T follicular helper cell (primary cell): Measurements from ENCODE around the gene MAMLD1.

ENCODE experiments used
- DNase-seq: peaks from one replicate; pipeline ENCODE4 v3.0.0-alpha.2; 2020; ENCODE audit warnings: low read depth

The MAMLD1 gene

DNA sequence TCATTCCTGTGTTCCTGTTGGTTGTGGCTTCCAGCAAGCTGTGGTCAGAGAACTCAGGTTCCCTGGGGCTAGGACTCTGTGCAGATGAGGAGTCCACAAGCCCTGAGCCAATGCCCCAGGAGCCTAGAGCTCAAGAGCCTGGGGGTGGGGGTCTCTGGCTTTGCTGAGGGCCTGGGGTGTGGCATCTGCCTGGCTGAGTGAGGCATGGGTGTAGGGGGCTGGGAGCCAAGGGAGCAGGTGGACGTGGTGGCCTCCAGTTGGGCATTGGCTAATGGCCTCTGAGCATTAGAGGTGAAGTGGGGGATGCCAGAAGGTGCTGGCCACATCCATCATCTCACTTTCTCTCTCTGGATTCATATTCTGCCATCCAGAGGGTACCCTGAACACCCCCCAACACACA, 5.3 kb upstream of the MAMLD1 start:
- no peak for DNase-seq

DNA sequence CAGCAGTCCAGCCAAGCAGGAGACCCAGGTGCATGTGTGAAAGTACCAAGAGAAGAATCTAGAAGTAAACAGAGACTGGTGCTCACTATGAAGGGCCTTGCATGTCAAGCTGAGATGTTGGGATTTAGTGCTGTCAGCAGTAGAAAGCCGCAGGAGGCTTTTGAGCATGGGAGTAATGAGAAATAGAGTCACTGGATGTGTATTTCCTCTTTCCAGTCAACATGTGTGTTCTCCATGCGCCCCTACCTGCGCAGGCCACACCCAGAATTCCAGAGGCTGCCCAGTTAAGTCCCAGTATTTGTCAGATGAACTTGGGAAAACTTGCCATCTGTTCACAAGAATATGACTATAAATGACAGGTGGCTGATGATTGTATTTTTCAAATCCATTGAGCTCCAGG, 4.5 kb upstream of the MAMLD1 start:
- no peak for DNase-seq

DNA sequence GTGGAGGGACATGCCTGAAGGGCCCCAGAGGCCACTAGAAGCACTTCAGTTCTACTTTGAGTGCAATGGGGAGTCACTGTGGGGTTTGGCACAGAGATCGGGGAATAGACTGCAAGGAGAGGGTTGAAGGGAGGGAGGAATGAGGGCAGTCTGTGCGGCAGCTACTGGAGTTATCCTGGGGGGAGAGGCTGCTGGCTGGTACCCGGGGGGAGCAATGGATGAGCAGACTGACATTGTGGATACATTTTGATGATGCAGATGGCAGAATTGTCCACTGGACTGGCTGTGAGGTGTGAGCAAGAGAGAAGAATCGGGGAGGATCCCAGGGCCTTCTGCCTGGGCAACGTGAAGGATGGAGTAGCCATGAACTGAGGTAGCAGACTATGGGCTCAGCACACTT, 2.8 kb upstream of the MAMLD1 start:
- no peak for DNase-seq

DNA sequence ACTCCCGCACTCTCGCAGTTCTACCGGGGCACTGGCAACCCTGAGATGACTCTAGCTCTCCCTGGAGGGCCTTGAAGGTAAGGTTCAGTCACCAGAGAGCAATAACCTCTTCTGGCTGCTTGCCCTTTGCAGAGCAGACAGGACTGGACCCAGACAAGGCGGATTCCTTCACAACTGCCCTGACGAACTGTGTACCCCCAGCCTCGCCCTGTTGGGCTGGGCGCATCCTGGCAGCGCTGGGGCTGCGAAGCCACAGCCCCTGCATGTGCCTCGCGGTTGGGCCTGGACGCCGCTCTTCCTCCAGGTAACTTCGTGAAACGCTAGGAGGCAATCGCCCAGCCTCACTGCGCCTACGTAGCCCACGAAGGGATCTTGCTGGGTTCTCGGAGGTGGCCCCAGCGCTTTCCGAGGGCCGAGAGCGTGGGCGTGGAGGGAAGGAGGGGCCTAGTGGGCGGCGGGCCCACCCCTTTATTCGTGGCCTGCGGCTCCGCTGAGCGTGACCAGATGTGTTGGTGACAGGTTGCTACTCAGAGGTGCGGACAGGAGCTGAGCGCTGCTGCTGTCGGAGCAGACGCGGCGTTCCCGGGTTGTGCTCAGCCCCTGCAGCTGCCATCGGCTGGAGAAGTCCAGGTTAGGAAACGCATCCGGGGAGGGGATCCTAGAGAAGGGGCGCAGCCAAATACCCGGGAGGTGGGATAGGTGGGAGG, 1.9 kb upstream of the MAMLD1 start:
- DNase-seq: no peak

DNA sequence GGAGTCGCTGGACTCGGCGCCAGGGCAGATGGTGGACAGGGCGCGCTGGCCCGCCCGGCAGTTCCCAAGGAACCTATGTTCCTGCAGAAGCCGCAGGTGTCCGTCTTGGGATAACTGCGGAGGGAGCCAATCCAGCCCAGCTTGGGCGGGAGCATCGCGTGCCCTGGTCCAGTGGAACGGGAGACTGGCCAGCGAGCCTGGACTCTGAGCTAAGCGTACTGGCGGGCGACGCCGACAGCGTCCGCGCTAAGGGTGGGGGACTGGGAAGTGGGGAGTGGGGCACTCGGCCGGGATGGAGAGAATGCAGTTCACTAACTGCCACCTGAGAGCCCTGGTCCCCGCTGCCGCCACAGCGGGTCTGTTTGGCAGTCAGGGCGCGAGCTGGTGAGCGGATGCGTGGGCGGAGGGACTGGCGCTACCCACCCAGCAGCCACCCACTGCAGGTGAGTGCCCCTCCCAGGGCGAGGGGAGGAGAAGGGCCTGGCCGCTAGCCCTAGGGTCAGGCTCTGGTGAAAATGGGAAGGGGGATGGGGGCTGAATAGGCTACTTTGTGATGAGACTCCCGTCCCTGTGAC, 1.3 kb upstream of the MAMLD1 start:
- no peak for DNase-seq

DNA sequence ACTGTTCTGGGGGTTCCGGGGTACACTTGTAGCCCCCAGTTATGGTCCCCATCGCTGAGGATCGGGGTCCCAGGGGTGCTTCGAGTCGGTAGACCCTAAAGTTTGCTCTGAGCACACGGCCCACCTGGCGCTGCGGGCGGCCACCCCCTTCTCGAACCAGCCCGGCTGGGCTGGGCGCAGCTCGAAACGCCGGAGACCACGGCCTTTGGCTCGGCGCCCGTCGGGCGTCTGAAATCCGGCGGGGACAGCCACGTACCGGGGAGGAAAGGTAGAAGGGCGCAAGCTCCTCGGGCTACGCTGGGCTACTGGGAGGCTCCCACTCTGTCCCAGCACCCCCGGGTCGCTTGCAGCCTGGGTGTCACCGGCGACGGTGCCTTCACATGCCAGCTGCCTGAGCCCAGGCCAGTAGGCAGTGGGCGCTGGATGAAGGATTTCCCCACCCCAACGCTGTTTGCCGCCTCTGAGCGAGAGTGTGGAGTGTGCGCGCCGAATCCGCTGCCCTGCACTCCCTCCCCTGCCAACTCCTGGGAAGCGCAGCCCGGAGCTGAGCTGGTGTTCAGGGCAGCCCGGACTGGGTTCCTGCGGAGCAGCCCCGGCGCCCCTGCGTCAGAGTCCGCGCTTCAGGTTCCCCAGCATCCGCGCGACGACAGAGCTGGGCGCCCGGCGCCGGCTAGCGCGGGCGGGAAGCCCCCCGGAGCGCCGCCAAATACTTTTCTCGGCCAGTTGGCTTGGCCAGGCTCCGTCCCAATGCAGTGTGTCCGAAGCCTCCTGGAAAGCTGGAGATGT, 637 bp downstream of the MAMLD1 start:
- DNase-seq: no peak

DNA sequence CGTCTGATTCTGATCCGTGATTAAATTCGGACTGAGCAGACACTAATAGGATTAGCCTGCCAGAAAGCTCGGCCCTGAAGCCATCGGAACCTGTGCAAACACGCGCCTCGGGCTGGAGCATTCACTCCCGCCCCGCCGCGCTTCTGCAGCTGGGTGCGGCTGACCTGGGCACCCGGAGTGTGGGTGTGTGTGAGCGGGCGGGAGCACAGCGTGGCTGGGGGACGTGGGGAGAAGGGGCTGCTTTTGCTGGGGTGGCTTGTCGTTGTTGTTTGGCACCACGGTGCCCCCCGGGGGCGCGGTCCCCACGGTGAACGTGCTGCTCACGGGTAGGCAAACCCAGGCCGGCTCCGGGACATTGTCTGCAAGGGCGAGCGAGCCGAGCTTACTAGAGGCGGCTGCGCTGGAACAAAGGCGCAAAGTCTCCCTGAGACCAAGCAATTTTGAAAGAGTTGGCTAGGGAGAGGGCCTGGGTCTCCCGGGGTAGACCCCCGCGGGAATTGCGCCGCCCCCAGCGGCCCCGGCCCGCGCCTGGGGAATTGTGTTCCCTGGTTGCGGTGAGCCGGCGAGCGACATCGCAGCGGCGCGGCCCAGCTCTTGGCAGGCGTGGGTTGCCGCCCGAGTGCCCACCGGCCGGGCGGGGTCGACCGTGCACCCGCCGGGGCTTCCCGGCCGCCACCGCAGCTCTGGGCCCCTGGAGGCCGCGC, 1.4 kb downstream of the MAMLD1 start:
- no peak for DNase-seq

DNA sequence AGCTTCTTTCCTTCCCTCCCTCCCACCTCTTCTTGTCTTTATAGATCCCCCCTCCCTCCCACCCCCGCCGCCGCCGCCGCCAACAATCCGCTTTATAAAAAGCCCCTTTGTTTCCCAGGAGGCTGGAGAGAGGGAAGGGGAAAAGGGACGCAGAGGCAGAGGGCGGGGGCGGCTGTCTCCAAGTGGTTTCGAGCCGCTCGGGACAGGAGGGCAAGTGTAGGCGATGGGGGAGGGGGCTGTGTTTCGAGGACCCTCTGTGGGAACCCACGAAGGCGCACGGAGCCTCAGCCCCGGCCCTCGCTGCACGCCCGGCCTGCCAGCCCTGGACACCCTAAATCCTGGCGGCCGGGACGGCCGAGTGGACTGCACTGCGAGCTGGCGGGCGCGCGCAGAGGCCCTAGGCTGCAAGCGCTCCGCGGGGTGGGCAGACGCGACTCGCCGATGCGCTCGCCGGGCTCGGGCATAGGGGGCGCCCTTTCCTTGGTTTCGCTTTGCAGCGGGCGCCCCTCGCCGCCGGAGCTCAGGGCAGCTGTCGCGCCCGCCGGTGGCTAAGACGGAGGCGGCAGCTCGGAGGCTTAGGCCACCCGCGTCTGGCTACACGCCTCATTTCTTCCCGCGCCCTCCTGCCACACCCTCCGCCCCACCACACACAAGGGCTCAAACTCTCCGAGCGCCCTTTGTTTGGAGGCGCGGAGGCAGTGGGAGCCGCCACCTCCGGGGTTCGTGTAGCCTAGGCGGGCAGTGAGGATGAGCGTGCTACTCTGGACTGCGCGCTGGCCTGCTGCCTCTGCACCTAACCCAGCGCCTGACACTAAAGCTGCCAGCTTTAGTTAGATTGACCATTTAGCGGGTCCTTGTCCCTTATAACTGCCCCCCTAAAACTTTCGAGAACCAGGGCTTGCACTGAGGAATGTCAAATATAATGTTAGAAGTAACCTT, 2.2 kb downstream of the MAMLD1 start:
- DNase-seq: no peak

DNA sequence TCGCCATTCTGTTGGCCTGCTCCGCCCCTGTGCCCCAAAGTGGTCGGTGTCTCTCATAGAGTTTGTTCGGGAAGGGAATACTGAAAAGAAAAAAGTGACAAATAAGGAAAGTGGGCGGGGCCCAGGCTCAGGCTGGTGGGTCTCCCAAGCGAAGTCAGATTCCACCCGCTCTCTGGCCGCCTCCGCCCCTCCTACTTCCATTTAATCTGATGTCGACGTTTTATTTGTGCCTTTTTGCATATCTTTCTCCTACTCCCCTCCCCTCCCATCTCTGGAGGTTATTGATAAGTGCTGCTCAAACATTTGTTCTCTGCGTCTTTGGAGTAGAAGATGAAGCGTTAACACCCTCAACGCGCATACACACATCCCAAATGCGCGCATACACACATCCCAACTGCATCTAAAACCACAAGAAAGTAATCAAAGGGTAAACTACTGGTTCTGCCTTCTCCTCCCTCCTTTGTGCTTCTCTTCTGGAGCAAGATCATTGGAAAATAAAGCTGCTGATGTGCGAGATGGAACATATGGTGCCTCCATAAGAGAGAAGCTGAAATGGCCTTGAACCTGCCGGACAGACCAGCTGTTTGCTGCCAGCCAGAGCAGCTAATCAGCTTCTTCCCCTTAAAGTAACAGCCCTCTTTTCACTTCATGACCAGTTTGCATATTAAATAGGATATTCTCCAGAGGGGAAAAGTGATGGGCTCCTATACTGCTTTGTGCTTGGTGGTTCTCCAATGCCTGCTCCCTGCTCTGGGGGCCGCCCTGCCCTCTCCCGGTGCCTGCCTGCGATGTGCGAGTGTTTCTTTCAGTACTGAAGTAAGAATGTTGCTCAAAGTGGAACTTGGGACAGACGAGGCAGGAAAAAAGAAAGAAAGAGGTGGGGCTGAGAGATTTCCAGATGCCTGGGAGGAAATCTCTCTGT, 3.1 kb downstream of the MAMLD1 start:
- no peak for DNase-seq

DNA sequence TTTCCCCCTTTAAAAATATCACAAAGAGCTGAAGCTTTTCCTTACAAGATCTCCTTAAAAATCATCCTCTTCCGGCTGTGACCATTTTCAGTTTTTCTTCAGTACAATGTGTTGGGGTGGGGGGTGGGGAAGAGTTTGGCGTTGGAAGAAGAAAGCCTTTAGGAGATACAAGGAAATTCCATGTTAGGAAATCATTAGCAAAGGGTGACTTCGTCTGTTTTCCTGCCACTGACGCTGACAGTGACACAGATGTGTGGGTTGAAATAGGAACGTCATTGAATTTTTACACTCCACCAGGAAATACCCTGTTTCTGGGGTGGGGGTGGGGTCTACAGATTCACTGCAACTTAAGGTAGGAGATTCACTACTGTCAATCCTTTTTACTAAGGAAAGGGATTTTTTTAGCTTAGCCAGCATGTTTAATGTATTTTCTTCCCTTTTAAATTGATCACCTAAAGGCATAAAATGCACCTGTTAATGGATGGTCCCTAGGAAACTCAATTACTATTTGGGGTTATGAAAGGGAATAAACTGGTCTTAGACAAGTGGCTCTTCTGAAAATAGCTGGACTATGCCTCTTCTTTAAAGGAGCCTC, 3.9 kb downstream of the MAMLD1 start:
- no peak for DNase-seq

DNA sequence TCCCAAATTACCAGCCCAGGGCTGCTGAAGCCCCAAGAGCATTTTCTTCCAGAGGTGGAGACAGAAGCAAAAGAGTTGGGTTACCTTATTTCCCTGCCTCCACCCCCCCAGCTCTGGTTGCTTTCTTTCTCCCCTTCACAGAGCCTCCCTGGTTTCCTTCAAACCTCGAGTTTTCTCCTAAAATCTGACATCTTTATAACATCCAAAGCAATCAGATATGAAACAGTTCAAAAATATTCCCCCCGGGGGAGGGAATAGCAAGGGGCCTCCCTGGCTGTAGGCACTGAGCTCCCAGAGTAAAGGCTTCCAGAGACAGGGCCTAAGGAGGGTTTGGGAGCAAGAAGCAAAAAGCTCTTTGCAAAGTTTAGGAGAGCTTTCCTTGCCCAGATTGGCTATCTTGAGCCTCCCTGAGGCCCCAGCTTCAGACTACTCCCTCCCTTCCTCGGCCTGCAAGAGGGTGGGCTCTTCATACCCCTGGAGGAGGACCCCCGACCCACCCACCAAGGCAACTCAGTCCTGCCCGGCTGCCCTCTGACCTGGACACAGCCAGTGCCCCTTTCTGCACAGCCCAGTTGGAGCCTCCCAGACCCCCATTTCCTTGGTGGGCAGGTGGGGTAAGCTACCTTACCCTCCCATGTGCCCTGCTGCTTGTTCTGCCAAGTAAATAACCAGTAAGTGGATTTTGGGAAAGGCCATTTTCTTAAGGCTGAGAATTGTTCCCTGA, 7.6 kb downstream of the MAMLD1 start:
- no peak for DNase-seq

DNA sequence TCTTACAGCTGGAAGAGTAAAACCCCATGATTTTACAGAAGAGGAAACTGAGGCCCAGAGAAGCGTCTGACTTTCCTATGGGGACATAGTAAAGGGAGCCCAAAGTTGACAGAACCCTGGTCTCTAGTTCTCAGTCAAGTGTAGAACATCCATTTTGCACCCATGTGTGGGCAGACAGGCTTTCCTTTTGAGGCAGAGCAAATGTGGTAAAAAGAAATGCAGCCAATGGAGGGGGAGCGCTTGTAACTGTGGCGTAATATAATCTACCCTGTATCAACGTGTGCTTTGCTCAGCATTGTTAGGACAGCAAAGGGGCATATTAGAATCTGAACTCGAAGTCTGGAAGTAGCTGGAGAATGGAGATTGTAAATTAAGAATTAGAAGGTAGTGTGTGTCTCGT, 8.8 kb downstream of the MAMLD1 start:
- no peak for DNase-seq

DNA sequence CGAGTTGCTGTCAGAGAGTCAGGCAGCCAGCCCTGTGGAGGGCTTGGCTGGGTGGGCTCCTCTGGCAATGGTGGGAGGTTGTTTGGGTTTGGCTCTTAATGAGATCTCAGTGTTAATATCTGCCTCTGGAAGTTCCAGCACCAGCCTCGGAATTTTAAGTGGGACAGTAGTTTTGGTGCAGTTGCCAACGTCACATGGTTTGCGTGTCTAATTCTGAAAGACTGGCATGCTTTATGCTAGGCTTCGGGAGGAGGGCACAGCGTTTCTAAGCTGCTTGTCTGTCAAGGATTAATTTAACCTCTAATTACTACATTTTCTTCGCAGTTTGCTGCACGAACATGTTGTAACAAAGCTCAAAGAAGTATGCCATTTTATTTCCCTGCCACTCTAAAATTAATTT, 9.2 kb downstream of the MAMLD1 start:
- DNase-seq: no peak

DNA sequence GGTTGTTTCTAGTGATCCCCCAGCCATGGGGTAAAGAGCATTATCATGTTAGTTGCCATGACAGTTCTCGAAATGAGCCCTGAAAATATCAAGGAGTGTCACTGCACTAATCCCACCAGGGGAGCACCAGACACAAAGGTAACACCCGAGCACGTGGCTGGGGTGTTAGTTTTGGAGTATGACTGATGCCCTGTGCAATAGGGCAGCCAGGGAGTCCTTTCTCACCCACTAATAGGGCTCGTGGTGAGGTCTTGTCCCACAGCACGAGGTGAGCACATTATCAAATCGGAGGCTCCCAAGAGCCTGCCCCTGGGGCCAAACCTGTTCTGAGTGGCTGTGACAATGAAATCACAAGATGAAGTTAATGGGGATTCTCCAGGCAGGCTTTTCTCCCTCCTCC, 9.6 kb downstream of the MAMLD1 start:
- no peak for DNase-seq

DNA sequence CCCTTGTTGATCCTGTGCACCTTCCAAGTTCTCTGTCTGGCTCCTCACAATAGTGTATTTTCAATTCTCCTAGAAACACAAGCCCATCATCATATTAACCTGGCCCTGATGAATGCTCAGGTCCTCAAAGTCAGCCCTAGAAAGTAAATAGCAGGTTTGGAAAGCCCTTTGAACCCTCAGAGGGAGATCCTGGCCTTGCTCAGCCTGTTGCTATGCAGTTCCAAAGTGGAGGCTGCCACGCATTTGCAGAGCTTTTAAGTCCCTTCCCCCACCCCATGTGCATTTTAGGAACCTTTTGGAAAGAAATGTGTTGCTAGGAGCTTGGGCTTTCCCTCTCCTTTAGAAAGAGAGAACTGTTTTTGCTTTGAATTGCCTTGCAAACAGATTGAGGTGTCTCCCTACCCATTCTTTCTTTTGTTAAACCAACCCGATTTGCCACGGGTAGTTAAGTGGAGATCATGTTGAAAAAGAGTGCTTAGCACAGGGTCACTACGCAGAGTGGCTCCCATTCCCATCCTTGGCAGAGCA, 12.2 kb downstream of the MAMLD1 start:
- no peak for DNase-seq

DNA sequence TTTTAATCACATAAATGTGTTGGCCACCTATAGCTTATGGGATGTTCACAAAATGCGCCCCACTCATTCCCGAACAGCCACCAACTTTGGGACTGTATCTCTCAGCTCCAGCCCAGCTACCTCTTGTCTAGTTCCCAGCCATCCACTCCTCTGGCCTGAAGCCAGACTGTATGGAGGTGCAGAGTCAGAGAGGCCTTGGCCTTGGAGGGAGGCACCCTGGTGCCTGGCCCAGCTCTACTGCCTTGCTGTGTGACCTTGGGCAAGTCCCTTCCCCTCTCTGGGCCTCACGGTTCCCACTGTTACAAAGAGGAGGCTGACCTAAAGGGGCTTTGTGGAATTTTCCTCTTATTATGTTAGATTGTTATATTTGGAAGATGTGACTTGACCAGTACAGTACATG, 13.9 kb downstream of the MAMLD1 start:
- no peak for DNase-seq

DNA sequence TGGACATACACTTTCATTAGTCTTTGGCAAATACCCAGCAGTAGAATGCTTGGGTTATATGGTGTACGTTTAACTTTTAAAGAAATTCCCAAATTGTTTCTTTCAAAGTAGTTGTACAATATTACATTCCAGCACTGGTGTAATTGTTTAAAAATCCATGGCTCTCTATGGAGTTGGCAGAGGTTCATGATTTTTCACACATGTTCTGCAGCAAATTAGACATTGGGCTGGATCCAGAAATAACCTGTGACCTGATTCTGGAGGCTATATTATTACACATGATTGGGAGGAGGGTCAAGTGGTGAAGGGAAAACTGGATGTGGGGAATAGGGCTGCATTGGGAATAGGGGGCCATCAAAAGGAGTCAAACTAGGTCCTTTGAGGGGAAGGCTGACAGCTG, 41.9 kb downstream of the MAMLD1 start:
- no peak for DNase-seq

DNA sequence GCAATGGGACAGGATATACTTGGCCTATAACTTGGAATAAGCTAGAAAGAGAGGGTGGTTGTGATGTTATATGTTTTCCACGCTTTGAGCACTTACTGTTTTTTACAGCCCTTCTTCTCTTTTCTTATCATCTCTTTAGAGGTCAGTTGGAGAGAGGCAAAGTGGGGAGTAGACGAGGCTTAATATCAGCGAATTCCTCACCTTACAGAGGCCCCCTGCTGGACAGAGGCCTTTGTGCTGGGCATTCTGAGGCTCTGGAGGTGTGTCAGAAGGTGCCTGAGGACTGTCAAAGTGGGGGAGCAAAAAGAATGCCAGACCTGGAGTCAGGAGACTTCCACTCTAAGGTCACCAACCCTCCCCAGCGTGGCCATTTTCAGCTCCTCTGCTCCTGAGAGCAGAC, 42.5 kb downstream of the MAMLD1 start:
- DNase-seq: no peak

DNA sequence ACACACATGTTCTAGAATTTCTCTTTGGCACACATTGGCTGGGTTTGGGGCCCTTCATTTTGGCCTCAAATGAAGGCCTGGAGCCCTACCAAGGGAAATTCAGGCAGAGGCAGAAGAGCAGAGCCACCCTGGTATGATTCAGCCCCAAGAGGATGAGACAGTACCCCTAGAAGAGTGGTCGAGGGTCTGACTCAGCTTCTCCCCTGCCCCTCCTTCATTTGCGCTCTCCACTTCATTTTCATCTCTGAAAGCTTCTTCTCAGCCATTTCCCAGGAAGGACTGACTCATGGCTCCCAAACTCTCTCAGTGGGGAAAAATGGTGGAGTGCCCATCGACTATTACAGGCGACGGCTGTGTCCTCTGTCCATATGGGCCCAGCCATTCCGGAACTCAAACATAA, 43.5 kb downstream of the MAMLD1 start:
- DNase-seq: no peak
